Measurements from ENCODE around the gene SLC38A5. TPM values are rescaled to one million over a fixed set of nuclear protein-coding genes. Genes with fewer than 3 reads are reported as not detected.

SLC38A5 gene
- total and polyA plus RNA-seq, 9 of the 15 experiments (the other 6 are each of a cell fraction or from before 2014, with no cell fraction given) = 9.3 to 228 (median 142) TPM

- H4K20me1 ChIP-seq (replicated peaks; ENCODE audit: control insufficient read depth, insufficient read depth, low read length) = no peaks in the 10 kb centered on the region
- no peaks in the 10 kb centered on the region for H3K36me3 ChIP-seq (ENCODE audit: control insufficient read depth, insufficient read depth, low read length)
- no peaks in the 10 kb centered on the region for H3K9me1 ChIP-seq (ENCODE audit: control insufficient read depth, insufficient read depth, low read length)
- intact Hi-C loops (cut with micrococcal nuclease) (no loop called here), in situ Hi-C loops (cut with MboI) (no loop called here)
- H3K9ac ChIP-seq (ENCODE audit: insufficient read depth in 1 of 2, low read depth in 2 of 2, low read length in 2 of 2) = peak overlapping the region; percentile 22 to 91; a peak in 3 of 4 replicates
- peaks cover 17 to 37% of the 10 kb centered on the region in 2 experiments; a peak in 4 of 5 replicates for H3K4me1 ChIP-seq (replicated peaks in 1 of 2; ENCODE audit: control insufficient read depth in 2 of 2, insufficient read depth in 2 of 2, low read length in 2 of 2)
- H3K9me3 ChIP-seq (replicated peaks; ENCODE audit: control insufficient read depth, insufficient read depth, low read depth, low read length) = no peaks in the 10 kb centered on the region
- no peaks in the 10 kb centered on the region for H3K27me3 ChIP-seq (ENCODE audit: control insufficient read depth in 2 of 2, insufficient read depth in 2 of 2, low read length in 2 of 2)
- TF ChIP-seq ZFX (CRISPR knock-in tag; IDR thresholded peaks at IDR 0.05) (0 out of 2 replicates have a peak, but pooled peaks have one; percentile 2), CBFA2T3 (IDR thresholded peaks at IDR 0.05) (no peak), RBM14 (IDR thresholded peaks at IDR 0.05; ENCODE audit: borderline replicate concordance, insufficient read depth, low read depth, low read length) (no peak), TAF7 (tag; IDR thresholded peaks at IDR 0.05) (no peak)
- 15% methylated on average over 6 of the region's 16 CpGs for WGBS (ENCODE audit: insufficient coverage, low coverage, missing lambda C conversion rate)
- CTCF ChIA-PET (ENCODE audit: low intra/inter-chr PET ratio) = interaction anchor here (0.6 kb wide), 1 partner anchor 35 kb away, joined by 3 read pairs; no protein-coding TSS in a partner anchor
- DNase-seq (ENCODE audit: extremely low read depth in 1 of 4, low spot score in 3 of 4) (no peak), FAIRE-seq (no peak), ATAC-seq (no peak)
- H2AFZ ChIP-seq (ENCODE audit: low read depth, low read length) = peak overlapping the region; percentile 88
- H3K4me3 ChIP-seq = peak overlapping the region; percentile 54
- H3K27ac ChIP-seq (ENCODE audit: extremely low read depth, low read depth, low read length) = no peak overlapping the region
- H3K79me2 ChIP-seq (ENCODE audit: control insufficient read depth, insufficient read depth, low read length) = peaks cover 5% of the 10 kb centered on the region; the same call in 2 of the 3 replicates
- POLR2A ChIA-PET = no interaction called here
- H3K4me2 ChIP-seq (ENCODE audit: insufficient read depth, low read length) = peak overlapping the region; percentile 78
- no TSS peak for BruUV-seq (replicated peaks)
These were observed 39.2 kb upstream of the SLC38A5 start for GRCh38 chrX:48509245-48509590.

Data from K562 (cell line).